ENCODE data around the gene FILIP1. TPM values are rescaled to one million over a fixed set of nuclear protein-coding genes. Genes with fewer than 3 reads are reported as not detected.

FILIP1 gene
- total and polyA plus RNA-seq, 2 of the 8 experiments (the other 6 are each of a cell fraction or from before 2014, with no cell fraction given): 2.4 to 5.7 TPM

DNA sequence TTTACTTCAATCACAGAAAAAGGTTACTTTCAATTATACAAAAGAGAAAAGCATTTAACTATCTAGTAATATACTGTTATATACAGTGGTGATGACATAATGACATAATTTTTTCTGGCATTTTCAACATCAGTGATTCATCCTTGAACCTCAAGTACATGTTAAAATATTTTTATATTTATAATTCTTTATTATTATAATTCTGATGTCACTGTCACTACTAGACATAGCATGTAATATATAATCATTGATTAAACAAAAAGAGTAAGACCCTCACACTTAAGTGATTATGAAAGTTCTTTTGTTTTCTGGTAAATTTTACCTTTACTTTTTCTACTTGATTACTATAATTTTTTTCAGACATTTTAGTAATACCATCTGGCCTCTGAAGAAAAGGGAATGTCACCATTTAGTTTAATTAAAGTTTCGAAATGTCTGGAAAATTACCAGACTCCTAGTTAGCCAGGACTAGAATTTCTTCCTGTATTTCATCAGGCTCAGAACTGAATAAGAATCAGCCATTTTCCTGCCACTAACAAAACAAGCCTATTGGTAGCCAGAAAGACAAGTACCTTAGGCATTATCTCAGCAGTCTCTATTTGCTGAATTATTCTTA, 71.5 kb downstream of the FILIP1 start (continued):
- TF ChIP-seq, protein P1, sequence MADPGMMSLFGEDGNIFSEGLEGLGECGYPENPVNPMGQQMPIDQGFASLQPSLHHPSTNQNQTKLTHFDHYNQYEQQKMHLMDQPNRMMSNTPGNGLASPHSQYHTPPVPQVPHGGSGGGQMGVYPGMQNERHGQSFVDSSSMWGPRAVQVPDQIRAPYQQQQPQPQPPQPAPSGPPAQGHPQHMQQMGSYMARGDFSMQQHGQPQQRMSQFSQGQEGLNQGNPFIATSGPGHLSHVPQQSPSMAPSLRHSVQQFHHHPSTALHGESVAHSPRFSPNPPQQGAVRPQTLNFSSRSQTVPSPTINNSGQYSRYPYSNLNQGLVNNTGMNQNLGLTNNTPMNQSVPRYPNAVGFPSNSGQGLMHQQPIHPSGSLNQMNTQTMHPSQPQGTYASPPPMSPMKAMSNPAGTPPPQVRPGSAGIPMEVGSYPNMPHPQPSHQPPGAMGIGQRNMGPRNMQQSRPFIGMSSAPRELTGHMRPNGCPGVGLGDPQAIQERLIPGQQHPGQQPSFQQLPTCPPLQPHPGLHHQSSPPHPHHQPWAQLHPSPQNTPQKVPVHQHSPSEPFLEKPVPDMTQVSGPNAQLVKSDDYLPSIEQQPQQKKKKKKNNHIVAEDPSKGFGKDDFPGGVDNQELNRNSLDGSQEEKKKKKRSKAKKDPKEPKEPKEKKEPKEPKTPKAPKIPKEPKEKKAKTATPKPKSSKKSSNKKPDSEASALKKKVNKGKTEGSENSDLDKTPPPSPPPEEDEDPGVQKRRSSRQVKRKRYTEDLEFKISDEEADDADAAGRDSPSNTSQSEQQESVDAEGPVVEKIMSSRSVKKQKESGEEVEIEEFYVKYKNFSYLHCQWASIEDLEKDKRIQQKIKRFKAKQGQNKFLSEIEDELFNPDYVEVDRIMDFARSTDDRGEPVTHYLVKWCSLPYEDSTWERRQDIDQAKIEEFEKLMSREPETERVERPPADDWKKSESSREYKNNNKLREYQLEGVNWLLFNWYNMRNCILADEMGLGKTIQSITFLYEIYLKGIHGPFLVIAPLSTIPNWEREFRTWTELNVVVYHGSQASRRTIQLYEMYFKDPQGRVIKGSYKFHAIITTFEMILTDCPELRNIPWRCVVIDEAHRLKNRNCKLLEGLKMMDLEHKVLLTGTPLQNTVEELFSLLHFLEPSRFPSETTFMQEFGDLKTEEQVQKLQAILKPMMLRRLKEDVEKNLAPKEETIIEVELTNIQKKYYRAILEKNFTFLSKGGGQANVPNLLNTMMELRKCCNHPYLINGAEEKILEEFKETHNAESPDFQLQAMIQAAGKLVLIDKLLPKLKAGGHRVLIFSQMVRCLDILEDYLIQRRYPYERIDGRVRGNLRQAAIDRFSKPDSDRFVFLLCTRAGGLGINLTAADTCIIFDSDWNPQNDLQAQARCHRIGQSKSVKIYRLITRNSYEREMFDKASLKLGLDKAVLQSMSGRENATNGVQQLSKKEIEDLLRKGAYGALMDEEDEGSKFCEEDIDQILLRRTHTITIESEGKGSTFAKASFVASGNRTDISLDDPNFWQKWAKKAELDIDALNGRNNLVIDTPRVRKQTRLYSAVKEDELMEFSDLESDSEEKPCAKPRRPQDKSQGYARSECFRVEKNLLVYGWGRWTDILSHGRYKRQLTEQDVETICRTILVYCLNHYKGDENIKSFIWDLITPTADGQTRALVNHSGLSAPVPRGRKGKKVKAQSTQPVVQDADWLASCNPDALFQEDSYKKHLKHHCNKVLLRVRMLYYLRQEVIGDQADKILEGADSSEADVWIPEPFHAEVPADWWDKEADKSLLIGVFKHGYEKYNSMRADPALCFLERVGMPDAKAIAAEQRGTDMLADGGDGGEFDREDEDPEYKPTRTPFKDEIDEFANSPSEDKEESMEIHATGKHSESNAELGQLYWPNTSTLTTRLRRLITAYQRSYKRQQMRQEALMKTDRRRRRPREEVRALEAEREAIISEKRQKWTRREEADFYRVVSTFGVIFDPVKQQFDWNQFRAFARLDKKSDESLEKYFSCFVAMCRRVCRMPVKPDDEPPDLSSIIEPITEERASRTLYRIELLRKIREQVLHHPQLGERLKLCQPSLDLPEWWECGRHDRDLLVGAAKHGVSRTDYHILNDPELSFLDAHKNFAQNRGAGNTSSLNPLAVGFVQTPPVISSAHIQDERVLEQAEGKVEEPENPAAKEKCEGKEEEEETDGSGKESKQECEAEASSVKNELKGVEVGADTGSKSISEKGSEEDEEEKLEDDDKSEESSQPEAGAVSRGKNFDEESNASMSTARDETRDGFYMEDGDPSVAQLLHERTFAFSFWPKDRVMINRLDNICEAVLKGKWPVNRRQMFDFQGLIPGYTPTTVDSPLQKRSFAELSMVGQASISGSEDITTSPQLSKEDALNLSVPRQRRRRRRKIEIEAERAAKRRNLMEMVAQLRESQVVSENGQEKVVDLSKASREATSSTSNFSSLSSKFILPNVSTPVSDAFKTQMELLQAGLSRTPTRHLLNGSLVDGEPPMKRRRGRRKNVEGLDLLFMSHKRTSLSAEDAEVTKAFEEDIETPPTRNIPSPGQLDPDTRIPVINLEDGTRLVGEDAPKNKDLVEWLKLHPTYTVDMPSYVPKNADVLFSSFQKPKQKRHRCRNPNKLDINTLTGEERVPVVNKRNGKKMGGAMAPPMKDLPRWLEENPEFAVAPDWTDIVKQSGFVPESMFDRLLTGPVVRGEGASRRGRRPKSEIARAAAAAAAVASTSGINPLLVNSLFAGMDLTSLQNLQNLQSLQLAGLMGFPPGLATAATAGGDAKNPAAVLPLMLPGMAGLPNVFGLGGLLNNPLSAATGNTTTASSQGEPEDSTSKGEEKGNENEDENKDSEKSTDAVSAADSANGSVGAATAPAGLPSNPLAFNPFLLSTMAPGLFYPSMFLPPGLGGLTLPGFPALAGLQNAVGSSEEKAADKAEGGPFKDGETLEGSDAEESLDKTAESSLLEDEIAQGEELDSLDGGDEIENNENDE (IDR thresholded peaks at IDR 0.05; ENCODE audit: insufficient replicate concordance, low read length): no peak
- TF ChIP-seq RAD21 (IDR thresholded peaks at IDR 0.05 in 1 of 2, conservative IDR thresholded peaks at IDR 0.05 in 1 of 2; ENCODE audit: low read depth in 2 of 2, low read length in 2 of 2) (no peak), KDM4A (IDR thresholded peaks at IDR 0.05; ENCODE audit: low read depth, low read length, severe bottlenecking) (no peak), BCL11A (IDR thresholded peaks at IDR 0.05; ENCODE audit: low read depth in 2 of 2, low read length in 2 of 2) (no peak), PHF8 (conservative IDR thresholded peaks at IDR 0.05; ENCODE audit: low read depth, low read length) (no peak), ZNF274 (IDR thresholded peaks at IDR 0.05; ENCODE audit: borderline replicate concordance, extremely low read depth, low read length) (no peak), CBX5 (IDR thresholded peaks at IDR 0.05; ENCODE audit: low read depth, low read length) (no peak), JUN (IDR thresholded peaks at IDR 0.05; ENCODE audit: low read depth, low read length) (no peak), BACH1 (IDR thresholded peaks at IDR 0.05; ENCODE audit: low read length) (no peak)

Data from H1 (cell line).